Raji (cell line): ENCODE results near the gene PC.

ENCODE experiments used
- POLR2A ChIP-seq: IDR thresholded peaks from 2 replicates; pipeline ENCODE4 v1.6.1; 2011; ENCODE audit warnings: low read depth, low read length, control low read depth; ENCODE audit not compliant: insufficient read depth

The PC gene

DNA sequence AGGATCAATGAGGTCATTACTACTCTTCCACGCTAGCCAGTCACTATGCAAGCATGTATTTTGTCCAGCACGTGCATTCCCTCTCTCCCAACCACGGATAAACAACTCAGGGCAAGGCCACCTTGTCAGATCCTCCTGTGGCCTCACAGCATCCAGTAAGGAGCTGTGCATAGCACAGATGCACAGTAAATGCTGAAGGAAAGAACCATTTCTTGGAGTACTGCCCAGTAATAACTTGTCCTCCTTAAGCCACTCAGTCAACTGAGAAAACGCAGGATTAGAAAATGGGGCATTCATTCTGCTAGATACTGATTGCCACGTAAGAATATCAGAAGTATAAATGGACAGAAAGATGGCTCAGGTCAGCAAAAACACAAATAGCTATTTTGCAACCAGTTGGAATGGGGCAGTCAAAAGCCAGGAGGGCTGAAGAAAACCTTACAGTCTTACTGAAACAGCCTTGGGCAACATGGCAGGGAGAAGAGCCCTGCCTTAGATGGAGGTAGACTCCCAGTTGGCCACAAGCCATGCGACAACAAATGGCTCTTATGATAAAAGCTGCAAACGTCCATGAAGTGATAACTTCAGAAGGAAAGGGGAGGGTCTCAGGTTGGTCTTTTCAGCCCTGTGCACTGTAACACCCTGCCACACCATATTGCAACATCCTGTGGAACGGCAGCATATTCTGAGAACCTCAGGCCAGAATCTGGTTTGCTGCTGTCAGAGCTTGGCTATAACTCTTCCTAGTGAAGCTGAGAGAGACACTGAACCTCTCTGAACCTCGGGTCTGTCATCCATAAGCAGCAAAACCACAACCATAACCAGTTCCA, 23.0 kb downstream of the PC start:
- TF ChIP-seq POLR2A, result no peak

DNA sequence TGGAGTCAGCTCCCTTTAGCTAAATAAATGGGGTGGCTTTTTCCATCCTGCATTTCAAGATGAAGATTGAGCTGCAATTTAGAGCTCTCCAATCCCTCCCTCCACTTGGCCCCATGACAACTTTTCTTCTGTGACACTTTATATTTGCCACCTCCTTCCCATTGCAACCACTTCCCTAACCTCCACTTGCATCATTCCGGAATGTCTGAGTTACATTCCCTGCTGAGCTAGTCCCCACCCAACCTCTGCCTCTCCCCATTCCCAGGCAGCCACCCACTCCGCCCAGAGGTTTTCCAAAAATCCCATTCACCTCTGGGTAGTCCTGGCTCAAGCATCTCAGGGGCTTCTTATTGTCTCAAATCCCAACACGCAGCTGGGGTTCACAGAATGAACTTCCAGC, 24.7 kb downstream of the PC start:
- TF ChIP-seq POLR2A, result no peak

DNA sequence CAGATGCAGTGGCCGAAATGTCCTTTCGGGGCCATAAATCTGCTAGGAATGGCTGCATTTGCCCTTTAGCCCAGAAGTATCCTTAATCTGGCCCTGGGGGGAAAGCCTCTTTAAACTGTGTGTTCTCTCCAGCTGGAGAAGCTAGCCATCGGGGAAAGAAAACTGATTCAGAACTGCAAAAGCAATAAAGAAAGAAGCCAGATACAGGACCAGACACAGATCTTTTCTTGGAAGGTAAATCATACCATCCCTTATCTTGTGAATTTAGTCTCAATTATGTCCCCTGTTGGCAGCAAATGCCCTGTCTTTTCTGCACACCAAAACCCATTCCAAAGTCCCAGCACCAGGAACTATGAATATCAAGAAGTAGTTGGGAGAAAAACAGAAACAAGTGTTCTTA, 25.6 kb downstream of the PC start:
- TF ChIP-seq POLR2A, result no peak

- TF ChIP-seq POLR2A, result no peak
Observed at GRCh38 chr11:66929753-66930152, 28.4 kb downstream of the PC start.

GRCh38 chr11:66924272-66924671, 33.9 kb downstream of the PC start:
- TF ChIP-seq POLR2A, result no peak

DNA sequence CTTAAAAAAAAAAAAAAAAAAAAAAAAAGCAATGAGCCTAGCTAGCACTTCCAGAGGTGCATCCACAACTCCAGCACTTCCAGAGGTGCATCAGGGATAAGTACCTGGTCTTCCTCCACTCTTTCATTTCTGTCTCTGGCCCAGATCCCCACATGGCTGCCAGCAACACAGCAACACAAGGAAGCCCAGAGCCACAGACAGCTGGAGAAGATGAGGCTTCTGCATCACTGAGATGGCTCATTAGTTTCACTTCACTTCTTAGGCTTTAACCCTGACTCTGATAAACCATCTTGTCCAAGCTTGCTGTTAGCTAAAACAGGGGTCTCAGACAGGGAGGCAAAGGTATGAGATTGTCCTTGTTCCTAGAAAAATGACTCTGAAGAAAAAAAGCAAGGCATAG, 35.6 kb downstream of the PC start:
- TF ChIP-seq POLR2A, result no peak

DNA sequence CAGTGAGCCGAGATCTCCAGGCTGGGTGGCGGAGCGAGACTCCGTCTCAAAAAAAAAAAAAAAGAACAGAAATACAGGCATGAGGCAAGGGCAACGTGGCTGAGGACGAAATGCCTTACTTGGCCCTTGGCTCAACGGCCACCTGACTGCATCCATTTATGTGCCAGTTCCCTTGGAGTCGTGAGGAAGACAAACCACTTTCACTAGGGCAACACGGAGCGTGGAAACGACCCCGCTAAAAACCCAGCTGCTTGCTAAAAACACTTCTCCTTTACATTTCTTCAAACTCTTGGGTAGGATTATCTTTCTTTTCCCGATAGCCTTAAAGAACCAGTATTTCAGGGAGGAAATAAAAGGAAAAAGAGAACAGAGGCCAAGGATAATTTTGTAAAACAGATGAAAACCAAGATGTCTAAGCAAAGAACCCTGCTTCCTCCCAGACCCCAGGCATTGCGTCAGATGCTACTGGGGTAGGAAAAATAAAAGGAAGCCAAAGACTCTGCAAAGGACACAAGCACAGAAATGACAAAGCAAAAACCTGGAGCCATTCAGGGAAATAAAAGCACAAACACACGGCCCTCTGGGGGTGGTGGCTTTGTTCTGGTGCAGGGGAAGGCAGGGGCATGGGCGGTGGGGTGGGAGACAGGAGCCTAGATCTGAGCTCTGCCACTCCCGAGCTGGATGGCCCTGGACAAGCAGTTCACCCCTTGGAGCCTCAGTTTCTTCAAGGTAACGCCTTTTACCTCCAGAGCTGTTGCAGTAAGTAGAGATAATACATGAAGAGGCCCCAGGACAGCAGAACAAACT, 37.0 kb downstream of the PC start:
- TF ChIP-seq POLR2A, result no peak

GRCh38 chr11:66919923-66920322, 38.3 kb downstream of the PC start:
- TF ChIP-seq POLR2A, result no peak

DNA sequence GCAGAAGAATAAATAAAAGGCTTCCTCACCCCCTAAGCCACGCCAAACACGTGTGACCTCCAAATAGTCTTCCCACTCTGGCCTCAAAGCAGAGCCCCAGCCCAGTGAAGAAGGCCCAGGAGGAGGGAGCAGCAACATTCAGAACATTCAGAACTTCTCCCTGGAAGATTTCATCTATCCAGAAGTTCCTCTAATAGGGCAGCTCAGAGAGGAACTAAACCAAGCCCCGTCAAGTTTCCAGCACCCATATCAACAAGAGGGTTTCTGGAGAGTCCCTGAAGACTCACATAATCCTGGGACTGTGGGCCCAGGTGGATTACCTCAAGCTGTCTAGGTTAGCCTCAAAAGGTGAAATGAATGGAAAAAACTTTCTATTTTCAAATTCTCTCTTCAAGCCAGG, 39.4 kb downstream of the PC start:
- no peak for TF ChIP-seq POLR2A

GRCh38 chr11:66915866-66916265, 42.3 kb downstream of the PC start:
- no peak for TF ChIP-seq POLR2A

DNA sequence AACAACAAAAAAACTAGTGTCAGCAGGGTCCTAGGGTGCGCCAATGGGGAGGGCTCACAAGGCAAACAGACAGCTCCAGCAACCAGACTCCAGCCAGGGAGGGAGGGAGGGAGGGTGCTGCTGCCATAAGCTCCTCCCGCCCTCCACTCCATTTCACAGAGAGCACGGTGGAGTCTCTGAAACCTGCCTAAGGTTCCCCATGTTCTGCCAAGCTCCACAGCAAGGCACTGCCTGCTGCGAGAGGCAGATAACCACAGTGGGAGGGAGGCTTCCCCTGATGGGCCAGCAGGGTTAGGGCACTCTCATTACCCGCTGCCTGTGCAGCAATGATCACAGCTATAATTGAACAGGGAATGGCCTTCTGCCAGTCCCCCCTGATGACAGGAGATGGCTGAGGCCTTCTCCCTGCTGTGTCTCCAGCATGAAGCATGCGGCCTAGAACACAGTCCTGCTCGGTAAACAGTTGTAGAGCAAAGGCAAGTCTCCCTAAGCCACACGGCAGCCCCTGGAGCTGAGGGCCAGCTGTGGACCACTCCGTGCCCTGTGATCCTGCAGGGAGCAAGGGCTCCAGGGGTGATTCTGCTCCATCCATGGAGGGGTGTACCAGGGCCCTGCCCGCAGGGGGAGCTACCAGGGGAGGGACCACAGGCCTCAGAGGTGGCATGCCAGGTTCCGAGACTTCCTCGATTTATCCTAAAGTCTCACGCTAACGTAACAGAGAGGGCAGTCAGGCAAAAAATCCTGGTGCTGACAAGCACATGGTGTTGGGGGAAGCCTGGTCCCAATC, 42.9 kb downstream of the PC start:
- TF ChIP-seq POLR2A, result no peak

- no peak for TF ChIP-seq POLR2A
Observed at GRCh38 chr11:66914505-66914904, 43.7 kb downstream of the PC start.

GRCh38 chr11:66912911-66913310, 45.3 kb downstream of the PC start:
- no peak for TF ChIP-seq POLR2A

- no peak for TF ChIP-seq POLR2A
Observed at GRCh38 chr11:66912361-66912760, 45.8 kb downstream of the PC start.

GRCh38 chr11:66910669-66911068, 47.5 kb downstream of the PC start:
- TF ChIP-seq POLR2A, result no peak
